Prostate gland (tissue), 2 donors: Measurements from ENCODE around the gene CA5B. TPM values are rescaled to one million over a fixed set of nuclear protein-coding genes. Genes with fewer than 3 reads are reported as not detected.
"Not testable (repeated sequence)": the region's sequence is repeated elsewhere in the genome, so short reads cannot be mapped to it uniquely, and the experiment has no call there.

ENCODE experiments used
- DNase-seq: peaks from one replicate; pipeline ENCODE4 v3.0.0-alpha.2; 2019; ENCODE audit warnings: low spot score
- H3K27ac ChIP-seq, 2 donors: fragments of 200-600 bp; sonication (generic); 2 replicates each; pipeline ENCODE4 v1.5.1; 2017 to 2019
- H3K27me3 ChIP-seq: fragments of 200-600 bp; sonication (generic); replicated peaks from 2 replicates; pipeline ENCODE4 v1.5.1; 2019; ENCODE audit not compliant: insufficient read depth
- H3K36me3 ChIP-seq, 2 donors: fragments of 200-600 bp; sonication (generic); 1 replicate in 1 of 2; 2 replicates in 1 of 2; pipeline versions ENCODE4 v1.5.1 to v1.8.1; 2017 to 2019
- H3K4me1 ChIP-seq: fragments of 200-600 bp; sonication (generic); replicated peaks from 2 replicates; pipeline ENCODE4 v1.5.1; 2019
- H3K4me3 ChIP-seq, 2 donors: fragments of 200-600 bp; sonication (generic); 2 replicates each; pipeline ENCODE4 v1.5.1; 2017 to 2019
- H3K9me3 ChIP-seq: fragments of 200-600 bp; sonication (generic); 2 replicates; pipeline ENCODE4 v1.5.1; 2017
- POLR2A ChIP-seq: fragments of 450-650 bp; IDR thresholded peaks from one replicate; pipeline ENCODE4 v1.6.1; 2016; ENCODE audit warnings: antibody characterized with exemption, mild to moderate bottlenecking
- POLR2AphosphoS5 ChIP-seq: sonication (generic); formaldehyde crosslinking; IDR thresholded peaks from one replicate; pipeline ENCODE4 v1.6.1; 2017; ENCODE audit warnings: antibody characterized with exemption
- WGBS: methylation state at CpG from one replicate; pipeline ENCODE4 v1.1.5; 2018; 5-methylcytosine and 5-hydroxymethylcytosine counted together
- intact Hi-C: fragments of 100-400 bp; cut with DNase I; formaldehyde crosslinking; loops from one replicate; pipeline ENCODE4 v1.14.2; 2022
- total RNA-seq, 2 donors: library from RNA; depleted of rRNA; stranded (reverse); fragments of >200 nt; gene quantifications; one replicate each; pipeline ENCODE4 v1.1.0, GENCODE V29; 2016
- TF ChIP-seq, protein P1 (sequence below), 4 experiments: fragments of 200-600 bp in 2 of 4; fragments of 450-650 bp in 2 of 4; sonication (generic) in 2 of 4; IDR thresholded peaks; 1 replicate in 3 of 4; 2 replicates in 1 of 4; pipeline ENCODE4 v1.5.1; 2016 to 2019; ENCODE audit warnings: antibody characterized with exemption in 4 of 4, mild to moderate bottlenecking in 2 of 4, moderate library complexity in 2 of 4

The CA5B gene
- total RNA-seq, 2 donors from 2014 or later: 4.6 to 35.7 TPM

DNA sequence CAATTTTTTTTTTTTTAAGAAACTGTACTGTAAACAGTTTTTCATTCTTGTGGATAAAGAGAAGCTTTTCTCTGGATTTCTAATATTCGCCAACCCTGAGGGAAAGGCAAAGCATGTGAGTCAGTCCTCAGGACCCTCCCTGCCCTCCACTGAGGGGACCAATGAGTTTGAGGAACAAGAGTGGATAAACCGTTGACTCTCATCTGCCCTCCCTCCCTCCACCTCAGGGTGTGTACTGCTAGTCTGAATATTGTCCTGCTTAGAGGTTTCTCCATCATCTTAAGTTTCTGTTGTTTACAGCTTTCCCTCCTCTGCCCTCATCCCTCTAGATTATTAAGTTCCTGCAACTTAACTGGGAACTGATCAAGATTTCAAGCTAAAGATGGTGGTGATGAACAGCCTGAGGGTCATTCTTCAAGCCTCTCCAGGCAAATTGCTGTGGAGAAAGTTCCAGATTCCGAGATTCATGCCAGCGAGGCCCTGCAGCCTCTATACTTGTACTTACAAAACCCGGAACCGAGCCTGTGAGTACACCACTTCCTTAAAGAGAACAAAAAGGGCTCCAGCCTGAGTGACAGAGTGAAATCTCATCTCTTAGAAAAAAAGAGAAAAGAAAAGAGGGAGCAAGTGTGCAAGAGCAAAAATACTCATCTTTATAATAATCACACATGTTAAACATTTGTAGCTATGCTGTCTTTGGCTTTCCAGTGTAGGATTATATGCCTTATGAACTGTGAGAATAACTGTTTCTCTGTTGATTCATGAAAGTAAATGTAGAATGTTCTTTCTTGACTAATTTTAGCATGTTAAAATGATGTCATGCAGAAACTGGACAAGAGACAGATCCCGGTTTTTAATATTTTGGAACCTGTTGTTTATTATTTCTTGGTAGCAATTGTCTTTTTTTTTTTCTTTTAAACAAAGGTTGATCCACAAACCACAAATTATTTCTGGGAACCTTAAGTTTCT is 11.9 kb downstream of the CA5B start:
- no peaks in the 10 kb centered on the region for H3K9me3 ChIP-seq
- H3K36me3 ChIP-seq: no peaks in the 10 kb centered on the region
- intact Hi-C loops: no loop called here
- TF ChIP-seq POLR2AphosphoS5 (no peak), POLR2A (no peak)
- TF ChIP-seq, protein P1, sequence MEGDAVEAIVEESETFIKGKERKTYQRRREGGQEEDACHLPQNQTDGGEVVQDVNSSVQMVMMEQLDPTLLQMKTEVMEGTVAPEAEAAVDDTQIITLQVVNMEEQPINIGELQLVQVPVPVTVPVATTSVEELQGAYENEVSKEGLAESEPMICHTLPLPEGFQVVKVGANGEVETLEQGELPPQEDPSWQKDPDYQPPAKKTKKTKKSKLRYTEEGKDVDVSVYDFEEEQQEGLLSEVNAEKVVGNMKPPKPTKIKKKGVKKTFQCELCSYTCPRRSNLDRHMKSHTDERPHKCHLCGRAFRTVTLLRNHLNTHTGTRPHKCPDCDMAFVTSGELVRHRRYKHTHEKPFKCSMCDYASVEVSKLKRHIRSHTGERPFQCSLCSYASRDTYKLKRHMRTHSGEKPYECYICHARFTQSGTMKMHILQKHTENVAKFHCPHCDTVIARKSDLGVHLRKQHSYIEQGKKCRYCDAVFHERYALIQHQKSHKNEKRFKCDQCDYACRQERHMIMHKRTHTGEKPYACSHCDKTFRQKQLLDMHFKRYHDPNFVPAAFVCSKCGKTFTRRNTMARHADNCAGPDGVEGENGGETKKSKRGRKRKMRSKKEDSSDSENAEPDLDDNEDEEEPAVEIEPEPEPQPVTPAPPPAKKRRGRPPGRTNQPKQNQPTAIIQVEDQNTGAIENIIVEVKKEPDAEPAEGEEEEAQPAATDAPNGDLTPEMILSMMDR (IDR thresholded peaks at IDR 0.05): no peak
- H3K27me3 ChIP-seq: no peaks in the 10 kb centered on the region
- no peak for DNase-seq
- 37% methylated on average over 7 of the region's 7 CpGs for WGBS
- H3K4me1 ChIP-seq: no peaks in the 10 kb centered on the region
- no peak overlapping the region for H3K4me3 ChIP-seq
- H3K27ac ChIP-seq: peak overlapping the region; percentile 57 to 71

DNA sequence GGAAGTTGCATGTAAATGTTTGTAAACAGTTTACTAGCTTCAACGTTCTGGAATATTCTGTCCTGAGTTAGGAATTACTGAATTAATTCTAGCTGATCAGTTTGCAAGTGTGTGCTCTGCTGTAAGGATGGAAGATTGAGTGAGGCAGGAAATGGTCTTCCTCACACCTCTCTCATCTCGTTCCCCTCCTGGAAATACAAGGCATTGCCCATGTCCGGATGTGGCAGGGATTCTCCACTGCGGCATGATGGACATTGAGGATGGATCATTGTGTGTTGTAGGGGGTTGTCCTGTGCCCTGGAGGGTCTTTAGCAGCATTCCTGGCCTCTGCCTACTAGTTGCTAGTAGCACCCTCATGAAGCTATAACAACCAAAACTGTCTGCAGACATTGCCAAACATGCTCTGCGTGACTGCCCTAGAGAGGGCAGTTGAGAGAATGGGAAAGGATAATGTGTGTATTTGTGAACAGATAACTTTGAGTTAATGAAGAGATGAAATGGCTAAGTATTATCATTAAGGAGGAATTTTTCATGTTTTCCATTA is 12.6 kb downstream of the CA5B start:
- intact Hi-C loops: no loop called here
- Histone ChIP-seq H3K27me3 (no peaks in the 10 kb centered on the region), H3K4me3 (no peak overlapping the region), H3K27ac (peak overlapping the region; percentile 33 to 71), H3K36me3 (no peaks in the 10 kb centered on the region), H3K4me1 (no peaks in the 10 kb centered on the region), H3K9me3 (no peaks in the 10 kb centered on the region)
- TF ChIP-seq POLR2A: no peak
- DNase-seq: no peak
- 22% methylated on average over 5 of the region's 5 CpGs for WGBS

DNA sequence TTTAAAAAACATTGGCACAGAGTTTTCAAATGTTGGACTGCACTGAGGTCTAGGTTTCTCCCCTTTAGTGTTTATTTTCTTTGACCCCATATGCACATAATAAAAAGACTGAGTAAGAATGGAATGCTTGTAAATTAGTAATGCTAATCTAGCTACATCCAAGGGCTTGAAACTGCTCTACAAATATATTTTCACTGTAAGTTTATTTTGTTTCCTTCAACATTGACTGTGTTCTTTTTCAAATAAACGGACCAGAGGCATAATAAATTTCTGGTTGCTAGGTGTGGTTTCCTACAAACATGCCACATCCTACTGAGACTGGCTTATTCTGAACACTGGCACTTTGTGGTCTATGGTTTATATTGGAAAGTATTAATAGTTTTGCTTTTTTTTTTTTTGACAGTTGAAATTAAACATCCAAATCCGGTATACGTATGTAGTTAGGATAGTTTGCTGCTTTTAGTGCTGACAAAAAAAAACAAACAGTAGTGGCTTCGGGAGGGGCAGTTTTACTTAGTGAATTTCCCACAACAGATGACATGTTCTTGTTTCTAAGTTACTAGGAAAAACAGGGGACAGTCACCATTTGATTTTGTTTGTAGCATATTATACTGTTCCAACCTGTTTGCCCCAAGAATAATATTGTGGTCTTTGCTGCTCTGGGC is 13.2 kb downstream of the CA5B start:
- 3% methylated on average over 4 of the region's 4 CpGs for WGBS
- Histone ChIP-seq H3K27ac (peak overlapping the region; percentile 63 to 71), H3K9me3 (no peaks in the 10 kb centered on the region), H3K27me3 (no peaks in the 10 kb centered on the region), H3K4me3 (no peak overlapping the region), H3K4me1 (no peaks in the 10 kb centered on the region), H3K36me3 (no peaks in the 10 kb centered on the region)
- peak; percentile 69 for TF ChIP-seq POLR2AphosphoS5
- TF ChIP-seq, protein P1 (IDR thresholded peaks at IDR 0.05): no peak
- DNase-seq: peak; percentile 20
- intact Hi-C loops: no loop called here

DNA sequence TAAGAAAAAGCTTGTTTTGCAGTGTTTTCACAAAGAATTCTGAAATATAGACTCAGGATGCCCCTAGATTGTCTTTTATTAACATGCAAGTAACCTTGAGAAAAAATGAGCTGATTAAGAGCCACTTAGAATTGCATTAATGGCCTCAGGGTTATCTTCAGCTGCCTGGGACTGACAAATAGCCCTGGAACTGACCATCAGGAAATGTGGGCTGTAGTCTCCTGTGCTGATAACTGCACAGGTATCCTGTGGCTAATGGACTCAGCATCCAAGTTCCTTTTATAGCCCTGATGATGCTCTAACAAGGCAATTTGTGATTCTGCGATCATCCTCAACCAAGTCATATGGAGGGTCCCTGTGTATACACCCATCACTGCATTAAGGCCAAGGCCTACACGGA is 17.0 kb downstream of the CA5B start:
- Histone ChIP-seq H3K27ac (no peak overlapping the region), H3K9me3 (no peaks in the 10 kb centered on the region), H3K4me1 (no peaks in the 10 kb centered on the region), H3K27me3 (no peaks in the 10 kb centered on the region), H3K36me3 (no peaks in the 10 kb centered on the region), H3K4me3 (no peak overlapping the region)
- WGBS: 73% methylated on average over 2 of the region's 2 CpGs
- DNase-seq: no peak
- intact Hi-C loops: no loop called here
- no peak for TF ChIP-seq POLR2AphosphoS5
- no peak for TF ChIP-seq POLR2A
- TF ChIP-seq, protein P1 (IDR thresholded peaks at IDR 0.05): no peak

DNA sequence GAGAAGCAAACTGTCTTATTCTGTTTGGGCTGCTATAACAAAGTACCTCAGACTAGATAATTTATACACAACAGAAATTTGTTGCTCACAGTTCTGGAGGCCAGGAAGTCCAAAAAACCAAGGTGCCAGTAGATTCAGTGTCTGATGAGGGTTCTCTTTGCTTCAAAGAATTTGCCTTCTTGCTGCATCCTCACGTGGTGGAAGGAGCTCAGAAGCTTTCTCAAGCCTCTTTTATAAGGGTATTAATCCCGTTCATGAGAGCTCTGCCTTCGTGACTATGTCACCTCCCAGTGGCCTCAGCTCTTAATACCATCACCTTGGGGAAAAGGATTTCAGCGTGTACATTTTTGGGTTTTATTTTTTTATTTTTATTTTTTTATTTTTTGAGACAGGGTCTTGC is 20.1 kb downstream of the CA5B start:
- DNase-seq: no peak
- no peak overlapping the region for H3K27ac ChIP-seq
- WGBS: 52% methylated on average over 4 of the region's 4 CpGs
- no peaks in the 10 kb centered on the region for H3K27me3 ChIP-seq
- intact Hi-C loops: no loop called here
- H3K36me3 ChIP-seq: no peaks in the 10 kb centered on the region
- H3K4me1 ChIP-seq: no peaks in the 10 kb centered on the region
- no peaks in the 10 kb centered on the region for H3K9me3 ChIP-seq
- TF ChIP-seq POLR2A: no peak
- TF ChIP-seq POLR2AphosphoS5: no peak
- TF ChIP-seq, protein P1 (IDR thresholded peaks at IDR 0.05): no peak
- no peak overlapping the region for H3K4me3 ChIP-seq

DNA sequence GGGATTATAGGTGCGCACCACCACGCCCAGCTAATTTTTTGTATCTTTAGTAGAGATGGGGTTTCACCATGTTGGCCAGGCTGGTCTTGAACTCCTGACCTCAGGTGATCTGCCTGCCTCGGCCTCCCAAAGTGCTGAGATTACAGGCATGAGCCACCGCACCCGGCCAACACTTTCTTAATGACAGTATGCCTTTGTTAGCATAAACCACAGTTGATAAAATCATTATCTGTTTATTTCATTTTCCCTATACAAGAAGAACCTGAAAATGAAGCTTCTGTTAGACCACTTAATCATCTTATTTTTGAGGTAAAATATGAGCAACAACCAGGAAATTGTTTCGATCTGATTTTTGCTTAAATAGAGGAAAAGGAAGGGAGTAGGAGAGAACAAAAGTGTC is 21.8 kb downstream of the CA5B start:
- H3K27me3 ChIP-seq, H3K4me3 ChIP-seq, H3K27ac ChIP-seq, H3K36me3 ChIP-seq, DNase-seq, H3K4me1 ChIP-seq, H3K9me3 ChIP-seq, intact Hi-C loops: not testable (repeated sequence)
- 80% methylated on average over 6 of the region's 6 CpGs for WGBS
